ENCODE data around the gene ETNK1.
"Not testable (repeated sequence)": the region's sequence is repeated elsewhere in the genome, so short reads cannot be mapped to it uniquely, and the experiment has no call there.

The ETNK1 gene, protein sequence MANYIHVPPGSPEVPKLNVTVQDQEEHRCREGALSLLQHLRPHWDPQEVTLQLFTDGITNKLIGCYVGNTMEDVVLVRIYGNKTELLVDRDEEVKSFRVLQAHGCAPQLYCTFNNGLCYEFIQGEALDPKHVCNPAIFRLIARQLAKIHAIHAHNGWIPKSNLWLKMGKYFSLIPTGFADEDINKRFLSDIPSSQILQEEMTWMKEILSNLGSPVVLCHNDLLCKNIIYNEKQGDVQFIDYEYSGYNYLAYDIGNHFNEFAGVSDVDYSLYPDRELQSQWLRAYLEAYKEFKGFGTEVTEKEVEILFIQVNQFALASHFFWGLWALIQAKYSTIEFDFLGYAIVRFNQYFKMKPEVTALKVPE

DNA sequence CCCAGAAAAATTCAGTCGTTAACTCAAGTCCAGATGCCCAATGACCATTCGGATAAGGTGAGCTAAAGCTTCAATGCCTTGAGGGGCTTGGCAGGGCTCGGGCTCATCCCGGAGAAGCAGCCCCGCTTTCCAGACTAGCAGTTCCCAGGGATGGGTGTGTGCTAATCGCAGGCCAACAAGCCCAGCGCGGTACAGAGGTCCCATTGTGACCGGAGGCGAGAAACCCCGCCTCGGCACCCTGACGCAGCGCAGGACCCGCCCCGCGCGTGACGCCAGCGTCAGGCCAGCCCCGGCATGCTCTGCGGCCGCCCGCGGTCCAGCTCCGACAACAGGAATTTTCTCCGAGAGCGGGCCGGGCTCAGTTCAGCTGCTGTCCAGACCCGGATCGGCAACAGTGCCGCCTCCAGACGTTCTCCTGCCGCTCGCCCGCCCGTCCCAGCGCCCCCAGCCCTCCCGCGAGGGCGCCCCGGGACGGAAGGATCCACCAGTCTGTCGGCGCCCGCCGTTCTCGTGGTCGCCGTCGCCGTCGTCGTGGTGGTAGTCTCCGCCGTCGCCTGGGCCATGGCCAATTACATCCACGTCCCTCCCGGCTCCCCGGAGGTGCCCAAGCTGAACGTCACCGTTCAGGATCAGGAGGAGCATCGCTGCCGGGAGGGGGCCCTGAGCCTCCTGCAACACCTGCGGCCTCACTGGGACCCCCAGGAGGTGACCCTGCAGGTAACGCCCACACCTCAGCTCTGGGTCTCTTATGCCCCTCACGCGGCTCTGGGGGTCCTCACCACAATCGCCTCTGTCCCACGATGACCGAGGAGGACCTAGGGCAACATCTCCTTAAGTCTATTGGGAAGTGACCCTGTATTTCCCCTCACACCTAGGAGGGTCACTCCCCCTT lies at the start of gene ETNK1:
Gene ETNK1, plus strand, starts transcription at position 302 of the 892 bp plus-strand sequence. Its CDS starts 260 bp downstream, at position 562.
- peak; percentile 91 for DNase-seq

DNA sequence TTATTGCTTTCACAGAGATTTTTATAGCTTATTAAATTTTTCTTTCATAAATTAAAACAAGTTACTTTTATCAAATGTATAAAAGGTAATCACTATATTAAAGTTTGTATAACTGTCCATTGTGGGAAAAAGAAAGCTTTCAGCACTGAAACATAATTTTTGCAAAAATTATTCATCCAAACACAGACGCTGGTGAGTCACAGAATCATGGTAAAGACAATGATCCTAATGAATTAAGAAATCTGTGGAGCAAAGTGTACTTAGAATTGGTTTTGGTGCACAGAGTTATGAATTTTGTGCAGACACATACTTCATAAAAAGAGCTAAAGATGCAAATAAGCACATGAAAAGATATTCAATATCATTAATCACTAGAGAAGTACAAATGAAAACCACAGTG lies 48.9 kb upstream of the ETNK1 start:
- no peak for DNase-seq

DNA sequence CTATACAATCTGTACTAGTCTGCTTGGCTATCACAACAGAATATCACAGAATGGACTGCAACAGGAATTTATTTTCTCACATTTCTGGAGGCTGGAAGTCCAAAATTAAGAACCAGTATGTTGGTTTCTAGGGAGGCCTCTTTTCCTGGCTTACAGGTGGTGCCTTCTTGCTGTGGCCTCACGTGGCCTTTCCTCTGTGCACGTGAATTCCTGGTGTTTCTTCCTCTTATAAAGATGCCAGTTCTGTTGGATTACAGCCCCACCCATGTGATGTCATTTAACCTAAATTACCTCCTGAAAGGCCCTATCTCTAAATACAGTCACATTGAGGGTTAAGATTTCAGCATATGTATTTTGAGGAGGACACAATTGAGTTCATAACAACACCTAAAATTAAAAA lies 48.5 kb upstream of the ETNK1 start:
- DNase-seq: no peak

DNA sequence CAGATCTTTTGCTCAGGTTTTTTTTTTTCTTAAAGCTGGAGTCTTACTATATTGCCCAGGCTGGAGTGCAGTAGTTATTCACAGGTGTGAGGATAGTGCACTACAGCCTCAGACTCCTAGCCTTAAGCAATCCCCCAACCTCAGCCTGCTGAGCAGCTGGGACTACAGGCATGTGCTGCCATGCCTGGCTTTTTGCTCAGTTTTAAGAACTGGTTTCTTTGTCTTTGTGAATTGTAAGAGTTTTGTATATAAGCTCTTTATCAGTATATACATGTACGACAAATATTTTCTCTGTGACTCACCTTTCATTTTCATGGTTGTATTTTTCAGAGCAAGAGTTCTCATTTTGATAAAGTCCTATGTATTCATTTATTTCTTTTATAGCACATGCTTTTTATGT lies 47.3 kb upstream of the ETNK1 start:
- no peak for DNase-seq

DNA sequence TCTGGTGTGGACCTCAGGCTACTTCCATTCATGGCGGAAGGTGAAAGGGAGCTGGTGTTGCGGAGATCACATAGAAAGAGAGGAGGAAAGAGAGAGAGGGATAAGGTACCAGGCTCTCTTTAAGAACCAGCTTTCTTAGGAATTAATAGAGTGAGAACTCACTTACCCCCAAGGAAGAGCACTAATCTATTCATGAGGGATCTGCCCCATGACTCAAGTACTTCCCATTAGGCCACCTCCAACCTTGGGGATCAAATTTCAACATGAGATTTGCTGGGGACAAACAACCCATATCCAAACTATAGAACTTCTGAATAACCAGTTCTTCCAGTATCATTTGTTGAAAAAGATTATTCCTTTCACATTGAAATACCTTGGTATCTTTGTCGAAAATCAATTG lies 46.6 kb upstream of the ETNK1 start:
- DNase-seq: no peak

DNA sequence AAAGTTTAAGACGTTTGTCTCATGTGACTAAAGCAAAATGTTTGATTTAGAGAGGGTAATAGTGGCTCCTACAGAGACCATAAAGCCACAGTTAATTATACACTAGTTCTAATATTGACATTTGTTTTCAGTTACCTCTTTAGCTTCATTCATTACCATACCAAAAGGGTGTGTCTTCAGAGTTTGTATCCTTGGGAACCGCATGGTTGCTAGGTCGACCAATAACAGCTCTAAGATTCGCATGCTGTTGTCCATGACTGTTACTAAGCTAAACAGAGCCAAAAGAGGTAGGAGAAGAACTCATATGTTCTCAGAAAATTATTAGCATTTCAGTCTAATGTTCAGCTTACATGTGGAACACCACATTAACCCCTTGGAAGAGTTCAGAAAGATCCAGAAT lies 36.2 kb upstream of the ETNK1 start:
- DNase-seq: no peak

DNA sequence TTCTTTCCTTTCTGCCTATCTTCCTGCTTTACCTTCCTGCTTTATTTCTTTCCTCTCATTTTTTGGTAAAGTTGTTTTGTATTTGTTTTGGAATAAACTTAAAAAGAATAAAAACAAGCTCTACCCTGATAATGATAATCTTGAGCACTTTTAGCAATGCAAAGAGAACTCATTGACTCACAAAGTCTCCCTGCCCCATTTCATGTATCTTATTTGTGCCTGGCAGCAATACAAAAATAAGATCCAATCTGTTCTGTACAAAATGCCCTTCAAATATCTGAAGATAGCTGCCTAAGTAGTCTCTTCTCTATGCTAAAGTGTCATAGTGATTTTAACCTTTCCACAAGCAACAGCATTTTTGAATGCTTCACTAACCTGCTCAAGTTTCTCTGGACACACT lies 31.1 kb upstream of the ETNK1 start:
- no peak for DNase-seq

DNA sequence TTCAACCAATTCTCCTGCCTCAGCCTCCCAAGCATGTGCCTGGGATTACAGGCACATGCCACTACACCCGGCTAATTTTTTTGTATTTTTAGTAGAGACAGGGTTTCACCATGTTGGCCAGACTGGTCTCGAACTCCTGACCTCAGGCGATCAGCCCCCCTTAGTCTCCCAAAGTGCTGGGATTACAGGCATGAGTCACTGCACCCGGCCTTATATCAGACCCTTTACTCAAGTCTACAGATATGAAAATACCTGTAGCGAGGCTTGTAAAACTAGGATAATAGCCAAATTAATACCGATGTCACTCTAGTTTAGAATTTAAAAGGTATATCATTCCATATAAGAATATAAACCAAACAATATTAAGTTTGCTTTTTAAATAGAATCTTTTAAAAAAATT lies 27.4 kb upstream of the ETNK1 start:
- DNase-seq: not testable (repeated sequence)

DNA sequence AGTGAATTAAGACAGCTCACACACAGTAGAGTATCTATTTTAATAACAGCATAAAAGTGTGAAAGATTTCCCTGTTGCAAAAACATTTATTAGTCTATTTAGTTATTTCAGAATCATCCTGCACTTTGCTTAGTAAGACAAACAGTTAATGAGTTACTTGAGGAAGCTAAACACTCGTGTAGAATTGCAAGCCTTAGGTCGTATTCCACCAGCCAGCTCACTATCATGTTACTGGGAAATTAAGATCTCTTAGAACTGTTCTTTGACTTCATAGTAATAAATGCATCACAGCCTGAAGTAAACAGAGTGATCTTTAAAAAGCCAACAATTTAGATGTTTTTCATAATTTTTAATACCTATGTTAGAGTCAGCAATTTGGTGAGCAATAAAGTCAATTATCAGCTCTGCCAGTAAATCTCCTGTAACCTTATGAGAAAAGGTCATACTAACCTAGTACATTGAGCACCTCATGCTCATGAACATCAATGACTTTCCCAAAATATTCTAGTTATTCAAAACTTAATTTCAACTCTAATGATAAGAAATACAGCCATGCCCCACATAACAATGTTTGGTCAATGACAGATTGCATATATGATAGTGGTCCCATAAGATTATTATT lies 26.7 kb upstream of the ETNK1 start:
- DNase-seq: no peak

DNA sequence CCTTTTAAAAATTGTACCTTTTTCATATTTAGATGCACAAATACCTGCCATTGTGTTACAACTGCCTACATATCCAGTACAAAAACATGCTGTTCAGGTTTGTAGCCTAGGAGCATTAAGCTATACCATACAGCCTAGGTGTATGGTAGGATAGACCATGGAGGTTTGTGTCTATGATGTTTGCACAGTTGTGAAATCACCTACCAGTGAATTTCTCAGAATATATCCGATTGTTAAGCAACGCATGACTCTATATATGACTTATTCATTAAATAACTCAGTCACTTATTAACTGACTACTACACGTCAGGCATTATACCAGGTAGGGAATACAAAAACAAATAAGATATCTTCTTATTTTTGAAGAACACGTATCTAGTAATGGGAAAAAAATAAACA lies 26.2 kb upstream of the ETNK1 start:
- no peak for DNase-seq

DNA sequence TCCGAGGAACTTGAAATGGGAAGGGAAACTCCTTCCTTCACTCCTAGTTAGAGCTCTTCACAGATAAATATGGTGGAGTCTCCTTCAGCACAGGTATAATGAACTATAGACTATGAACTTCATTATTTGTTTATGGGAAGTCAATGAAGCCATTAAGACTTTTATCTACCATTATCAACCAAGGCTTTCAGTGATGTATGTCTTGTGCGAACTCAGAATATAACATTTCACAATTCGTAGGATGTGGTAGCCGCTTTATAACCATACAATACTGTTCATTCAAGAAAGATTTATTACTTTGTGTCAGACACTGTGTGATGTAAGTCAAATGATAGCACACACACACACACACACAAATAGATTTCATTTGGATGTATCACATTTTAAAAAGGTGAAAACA lies 24.8 kb upstream of the ETNK1 start:
- no peak for DNase-seq

DNA sequence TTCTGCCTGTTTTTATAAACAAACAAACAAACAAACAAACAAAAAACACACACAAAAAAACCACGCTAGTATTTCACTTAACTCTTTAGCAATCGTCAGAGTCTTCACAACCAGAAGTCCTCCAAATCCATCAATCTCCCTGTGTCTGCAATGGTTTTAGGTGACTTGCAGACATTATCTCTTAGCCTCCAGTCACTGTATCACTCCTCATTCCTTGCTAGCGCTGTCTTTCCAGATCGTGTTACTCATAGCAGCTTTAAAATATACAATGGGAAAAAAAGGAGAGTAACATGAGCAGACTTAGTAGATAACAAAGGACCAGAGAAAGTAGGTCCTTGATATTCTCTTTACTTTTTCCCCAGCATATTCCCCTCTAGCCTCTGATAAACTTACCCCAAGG lies 15.5 kb upstream of the ETNK1 start:
- DNase-seq: no peak

DNA sequence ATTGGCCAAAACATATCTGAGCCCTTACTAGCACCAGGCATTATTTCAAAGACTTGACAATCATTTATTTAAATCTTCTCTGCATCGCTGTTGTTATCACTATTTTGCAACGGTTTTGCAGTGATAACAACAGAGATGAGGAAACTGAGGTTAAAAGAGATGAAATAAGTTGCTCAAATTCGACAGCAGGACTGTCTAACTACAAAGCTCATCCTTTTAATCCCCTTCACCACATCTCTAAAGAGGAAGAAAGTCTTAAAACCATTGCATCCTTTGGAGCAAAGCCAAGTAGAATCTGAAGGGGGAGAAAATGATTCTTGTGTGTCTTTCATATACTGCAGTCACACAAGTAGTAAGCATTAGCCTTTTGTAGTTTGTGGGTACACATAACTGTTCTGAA lies 14.8 kb upstream of the ETNK1 start:
- DNase-seq: no peak

DNA sequence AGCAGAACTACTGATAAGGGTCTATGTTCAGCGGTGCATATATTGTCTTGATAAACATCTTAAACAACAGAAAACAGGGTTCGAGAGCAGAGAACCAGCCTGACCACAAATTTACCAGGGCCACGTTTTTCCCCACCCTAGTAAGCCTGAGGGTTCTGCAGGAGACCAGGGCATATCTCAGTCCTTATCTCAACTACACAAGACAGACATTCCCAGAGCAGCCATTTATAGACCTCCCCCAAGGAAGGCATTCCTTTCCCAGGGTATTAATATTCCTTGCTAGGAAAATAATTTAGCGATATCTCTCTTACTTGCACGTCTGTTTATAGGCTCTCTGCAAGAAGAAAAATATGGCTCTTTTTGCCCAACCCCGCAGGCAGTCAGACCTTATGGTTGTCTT lies 12.1 kb upstream of the ETNK1 start:
- not testable (repeated sequence) for DNase-seq

DNA sequence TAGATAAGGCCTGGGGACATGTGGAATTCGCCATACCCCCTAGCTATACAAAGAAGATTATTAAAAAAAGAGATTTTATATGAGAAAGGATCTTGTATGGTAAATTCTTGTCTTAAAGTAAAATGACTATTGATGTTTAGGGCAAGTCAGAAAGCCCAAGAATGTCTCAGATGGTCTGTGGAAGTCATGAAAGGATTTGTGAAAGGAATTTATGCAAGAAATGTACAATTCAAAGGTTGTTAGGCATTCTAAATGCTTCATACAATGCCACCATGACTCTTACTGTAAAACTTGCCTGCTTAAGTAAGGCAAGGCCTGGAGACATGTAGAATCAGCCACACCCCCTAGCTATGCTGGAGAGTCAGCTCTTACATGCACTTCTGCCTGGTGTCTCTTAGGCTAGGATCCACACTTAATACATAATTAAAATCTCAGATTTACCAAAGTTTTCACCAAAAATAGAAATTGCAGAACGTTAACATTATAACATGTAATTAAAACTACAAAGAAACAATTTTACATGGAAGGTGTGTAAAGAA lies 8.9 kb upstream of the ETNK1 start:
- no peak for DNase-seq

DNA sequence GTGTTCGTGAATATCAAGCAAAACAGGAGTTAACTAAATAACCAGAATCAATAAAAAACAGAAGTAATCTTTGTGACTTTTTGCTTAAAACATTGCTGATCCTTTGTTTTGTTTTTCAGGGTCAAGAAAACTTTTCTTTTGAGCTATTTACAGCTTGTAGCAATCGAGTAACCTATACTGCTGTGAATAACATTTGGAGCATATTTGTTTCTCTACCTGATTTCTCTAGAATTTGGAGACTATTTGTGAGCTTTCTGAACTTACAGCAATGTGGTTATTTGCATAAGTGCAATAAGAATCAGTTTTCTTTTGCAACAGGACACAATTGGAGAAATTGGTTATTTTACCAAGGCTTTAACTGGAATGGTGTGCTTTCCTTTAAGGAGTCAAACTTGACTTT lies 7.3 kb upstream of the ETNK1 start:
- no peak for DNase-seq

DNA sequence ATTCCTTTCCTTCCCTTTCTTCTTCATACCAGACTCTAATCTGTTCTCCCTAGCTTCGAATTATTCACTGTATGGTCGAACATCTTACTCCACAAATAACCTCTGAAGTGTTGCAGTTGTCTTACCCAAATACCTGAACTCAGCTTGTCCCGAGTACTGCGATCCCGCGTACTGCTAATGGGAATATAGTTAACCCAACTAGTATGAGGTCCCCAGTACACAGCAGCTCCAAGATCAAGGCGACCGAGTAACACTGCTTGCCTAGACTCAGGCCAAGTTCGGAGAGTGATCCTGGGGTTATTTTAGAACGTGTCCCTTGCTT lies 462 bp upstream of the ETNK1 start:
- DNase-seq: no peak

DNA sequence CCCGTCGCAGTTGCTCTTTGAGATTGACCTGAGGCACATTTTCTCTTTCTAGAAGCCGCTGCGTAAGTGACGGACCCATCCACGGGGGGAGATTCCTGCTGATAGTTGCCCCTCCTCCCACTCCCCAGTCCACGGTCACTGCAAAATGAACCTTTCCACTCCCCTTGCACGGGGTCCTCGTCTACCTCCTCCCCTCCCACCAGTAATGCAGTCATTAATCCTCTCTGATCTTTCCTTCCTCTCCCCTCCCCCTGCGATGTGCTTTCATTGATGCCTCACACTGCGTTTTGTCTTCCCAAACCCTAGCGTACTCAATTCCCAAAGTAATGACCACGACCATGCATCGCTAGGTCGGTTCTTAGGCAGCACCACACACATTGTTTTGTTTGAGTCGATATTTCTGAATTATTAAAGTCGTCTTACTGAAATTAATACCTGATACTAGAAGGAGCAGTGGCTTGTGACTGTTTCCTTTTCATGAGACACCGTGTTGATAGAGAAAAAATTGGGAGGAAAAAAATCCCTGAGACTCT lies 857 bp downstream of the ETNK1 start:
- peak; percentile 33 for DNase-seq

DNA sequence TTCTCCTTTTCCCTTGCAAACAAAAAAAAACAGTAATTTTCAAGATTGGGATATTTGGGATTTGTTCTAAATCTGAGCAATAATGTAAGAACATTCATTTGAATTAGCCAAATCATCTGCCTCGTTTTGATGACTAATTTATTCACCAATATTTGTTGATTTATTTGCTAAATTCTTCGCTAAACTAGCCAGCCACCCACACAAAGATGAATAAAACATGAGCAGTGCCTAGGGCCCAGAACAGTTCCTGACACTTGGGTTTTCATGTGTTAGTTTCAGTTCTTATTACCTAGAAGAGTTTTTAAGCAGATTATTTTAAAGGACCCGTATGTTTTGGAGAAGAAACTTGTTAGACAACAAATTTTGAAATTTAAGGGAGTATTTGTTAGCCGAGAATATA lies 1.4 kb downstream of the ETNK1 start:
- peak; percentile 29 for DNase-seq

DNA sequence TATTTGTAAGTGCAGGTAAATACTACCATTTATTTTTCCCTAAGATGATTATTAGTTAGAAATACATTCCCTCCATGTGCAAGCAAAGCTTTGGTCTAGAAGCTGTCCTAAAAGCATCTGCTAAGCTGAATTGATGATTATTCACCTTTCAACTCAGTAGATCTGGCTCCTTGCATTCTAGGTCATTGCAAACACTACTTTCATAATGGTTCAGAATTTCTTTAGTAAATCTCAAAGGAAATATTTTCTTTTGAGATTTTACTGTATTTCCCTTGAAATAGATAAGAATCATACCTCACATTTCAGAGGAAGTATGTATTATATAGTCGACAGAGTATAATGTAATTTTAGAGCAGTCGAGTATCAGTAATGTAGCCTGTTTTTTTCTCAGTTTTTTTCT lies 2.4 kb downstream of the ETNK1 start:
- DNase-seq: no peak

DNA sequence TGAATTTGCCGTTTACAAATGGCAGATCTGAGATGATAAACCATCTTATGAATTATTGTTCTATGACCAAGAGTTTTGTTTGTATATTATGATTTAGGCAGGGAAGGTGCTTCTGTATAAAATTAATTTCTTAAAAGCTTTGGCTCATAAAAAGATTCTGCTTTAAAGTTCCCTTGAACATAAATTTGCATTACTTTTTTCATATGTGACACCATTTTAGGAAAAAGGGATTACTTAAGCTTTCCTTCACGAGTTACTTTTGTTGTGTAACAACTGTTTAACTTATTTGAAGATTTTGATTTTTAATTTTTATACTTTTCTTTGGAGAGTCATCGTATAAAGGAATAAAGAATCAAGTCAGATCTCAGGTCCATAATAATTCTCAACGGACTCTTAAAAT lies 3.3 kb downstream of the ETNK1 start:
- DNase-seq: no peak

DNA sequence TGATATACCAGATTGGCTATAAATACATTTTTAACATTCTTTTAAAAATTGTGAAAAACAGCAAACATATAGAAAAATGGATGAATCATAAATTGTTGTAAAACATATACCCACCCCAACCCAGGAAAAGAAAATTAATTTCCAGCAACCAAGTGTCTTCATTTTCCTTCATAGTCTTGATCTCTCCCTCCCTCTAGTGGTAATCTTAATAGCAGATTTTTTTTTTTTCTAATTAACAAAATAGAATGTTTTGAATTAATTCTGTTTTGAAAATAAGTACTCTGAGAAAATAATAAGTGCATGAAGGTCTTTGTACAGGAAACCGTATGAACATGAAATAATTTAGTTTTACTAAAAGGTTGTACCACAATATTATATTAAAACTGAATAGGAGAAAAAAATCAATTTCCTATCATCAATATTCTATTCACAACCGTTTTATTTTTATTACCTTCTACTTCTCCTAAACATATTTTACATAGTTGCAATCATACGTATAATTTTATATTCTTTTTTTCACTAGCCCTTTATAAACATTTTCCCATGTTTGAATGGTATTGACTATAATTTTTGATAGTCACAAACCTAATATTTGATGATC lies 7.0 kb downstream of the ETNK1 start:
- no peak for DNase-seq

DNA sequence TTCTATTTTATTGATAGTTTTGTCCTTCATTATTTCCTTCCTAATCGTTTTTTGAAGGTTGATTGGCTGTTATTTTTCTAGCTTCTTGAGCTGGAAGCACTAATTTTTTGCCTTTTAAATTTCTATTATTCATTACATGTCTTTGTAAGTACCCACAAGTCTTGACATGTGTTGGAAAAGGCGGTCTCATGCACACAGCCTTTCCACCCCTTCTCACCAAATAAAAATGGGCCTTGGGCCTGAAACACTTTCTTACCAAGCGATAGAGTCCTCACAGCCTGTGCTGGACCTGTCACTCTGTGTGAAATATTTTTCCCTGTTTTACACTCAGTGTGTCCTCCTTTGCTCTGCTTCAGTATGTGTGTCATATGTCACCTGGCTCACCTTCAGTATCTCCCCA lies 9.9 kb downstream of the ETNK1 start:
- no peak for DNase-seq
